Measurements from ENCODE around the gene CETN2.

GRCh38 chrX:152810403-152810802 is 20.2 kb downstream of the CETN2 start:
- no peak for TF ChIP-seq CTCF (IDR thresholded peaks at IDR 0.05; ENCODE audit: extremely low read depth in 1 of 2, insufficient read depth in 1 of 2, low read depth in 1 of 2, low read length in 2 of 2)
- no peak for TF ChIP-seq EZH2 (IDR thresholded peaks at IDR 0.05; ENCODE audit: borderline replicate concordance, low read depth, low read length, severe bottlenecking)
